Endothelial cell of umbilical vein (primary cell): ENCODE results near the gene IL4R.

Experiments
- FOS ChIP-seq: IDR thresholded peaks from 2 replicates; pipeline ENCODE4 v1.6.1; 2011; ENCODE audit warnings: mild to moderate bottlenecking, low read length, moderate library complexity, borderline replicate concordance; ENCODE audit not compliant: insufficient read depth
- MYC ChIP-seq: IDR thresholded peaks from one replicate; pipeline ENCODE4 v1.6.1; 2011; ENCODE audit warnings: mild to moderate bottlenecking, low read depth, low read length
- POLR2A ChIP-seq: IDR thresholded peaks from 2 replicates; pipeline ENCODE4 v1.6.1; 2012; ENCODE audit warnings: low read depth, mild to moderate bottlenecking, control low read depth, low read length
- POLR2AphosphoS5 ChIP-seq: IDR thresholded peaks from 2 replicates; pipeline ENCODE4 v1.6.1; 2012; ENCODE audit warnings: low read depth, mild to moderate bottlenecking, control low read depth, low read length, moderate library complexity; ENCODE audit not compliant: insufficient read depth
- TF ChIP-seq, protein P1 (sequence below), 2 donors: IDR thresholded peaks; 1 replicate in 1 of 2; 2 replicates in 1 of 2; pipeline ENCODE4 v1.5.1; 2011; ENCODE audit warnings: low read length in 2 of 2, mild to moderate bottlenecking in 2 of 2, moderate library complexity in 2 of 2, control low read depth in 1 of 2, inconsistent platforms in 1 of 2, low read depth in 1 of 2; ENCODE audit not compliant: insufficient read depth in 1 of 2; ENCODE audit errors: extremely low read depth in 1 of 2

DNA sequence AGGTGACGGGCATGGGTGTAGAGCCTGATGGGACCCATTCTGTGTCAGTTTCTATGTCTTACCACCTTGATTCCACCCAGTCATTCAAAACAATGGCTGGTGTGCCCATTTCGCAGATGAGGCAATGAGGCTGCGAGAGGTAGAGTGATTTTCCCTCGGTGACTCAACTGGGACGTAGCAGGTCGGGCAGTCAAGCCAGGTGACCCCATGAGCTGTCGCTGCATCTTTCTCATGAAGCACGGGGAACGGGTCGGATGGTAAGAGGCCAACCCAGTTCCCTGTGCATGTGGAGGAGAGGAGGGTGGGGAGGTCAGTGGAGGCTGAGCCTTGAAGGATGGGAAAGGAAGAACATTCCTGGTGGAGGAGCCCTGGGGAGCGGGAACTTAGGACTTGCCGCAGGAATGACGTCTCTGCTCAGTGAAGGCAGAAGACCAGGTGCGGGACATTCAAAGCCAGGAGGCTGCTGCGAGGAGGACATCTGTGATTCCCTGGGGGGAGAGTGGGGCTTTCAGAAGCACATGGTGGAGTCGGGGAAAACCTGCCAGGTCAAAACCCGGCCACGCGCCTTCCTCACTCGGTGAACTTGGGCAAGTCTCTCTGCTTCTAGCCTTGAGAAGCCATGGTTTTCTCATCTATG, 89.3 kb downstream of the IL4R start:
- TF ChIP-seq, protein P1, sequence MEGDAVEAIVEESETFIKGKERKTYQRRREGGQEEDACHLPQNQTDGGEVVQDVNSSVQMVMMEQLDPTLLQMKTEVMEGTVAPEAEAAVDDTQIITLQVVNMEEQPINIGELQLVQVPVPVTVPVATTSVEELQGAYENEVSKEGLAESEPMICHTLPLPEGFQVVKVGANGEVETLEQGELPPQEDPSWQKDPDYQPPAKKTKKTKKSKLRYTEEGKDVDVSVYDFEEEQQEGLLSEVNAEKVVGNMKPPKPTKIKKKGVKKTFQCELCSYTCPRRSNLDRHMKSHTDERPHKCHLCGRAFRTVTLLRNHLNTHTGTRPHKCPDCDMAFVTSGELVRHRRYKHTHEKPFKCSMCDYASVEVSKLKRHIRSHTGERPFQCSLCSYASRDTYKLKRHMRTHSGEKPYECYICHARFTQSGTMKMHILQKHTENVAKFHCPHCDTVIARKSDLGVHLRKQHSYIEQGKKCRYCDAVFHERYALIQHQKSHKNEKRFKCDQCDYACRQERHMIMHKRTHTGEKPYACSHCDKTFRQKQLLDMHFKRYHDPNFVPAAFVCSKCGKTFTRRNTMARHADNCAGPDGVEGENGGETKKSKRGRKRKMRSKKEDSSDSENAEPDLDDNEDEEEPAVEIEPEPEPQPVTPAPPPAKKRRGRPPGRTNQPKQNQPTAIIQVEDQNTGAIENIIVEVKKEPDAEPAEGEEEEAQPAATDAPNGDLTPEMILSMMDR (IDR thresholded peaks at IDR 0.05; ENCODE audit: extremely low read depth in 1 of 2, insufficient read depth in 1 of 2, low read depth in 1 of 2, low read length in 2 of 2): no peak
- TF ChIP-seq POLR2A (no peak), MYC (no peak), POLR2AphosphoS5 (no peak), FOS (no peak)
